Neural cell (in vitro differentiated cells): ENCODE results near the gene LILRB4. TPM values are rescaled to one million over a fixed set of nuclear protein-coding genes. Genes with fewer than 3 reads are reported as not detected.

ENCODE experiments used
- H2AFZ ChIP-seq: fragments of 200-600, 300-800 bp; sonication (generic), shearing (Covaris generic); 2 replicates; pipeline ENCODE4 v1.6.0; 2014; ENCODE audit warnings: low read depth, mild to moderate bottlenecking, antibody characterized with exemption, low read length, moderate library complexity
- H3F3A ChIP-seq: fragments of 200-600 bp; shearing (Covaris generic); 2 replicates; pipeline ENCODE4 v1.6.1; 2016; ENCODE audit warnings: mild to moderate bottlenecking, moderate library complexity, mixed read lengths, antibody characterized with exemption, low read length; ENCODE audit not compliant: insufficient read depth, poor library complexity, severe bottlenecking
- H3K27ac ChIP-seq: fragments of 200-600, 300-800 bp; sonication (generic), shearing (Covaris generic); 2 replicates; pipeline ENCODE4 v1.5.1; 2014; ENCODE audit warnings: mild to moderate bottlenecking, low read length, moderate library complexity
- H3K27me3 ChIP-seq: fragments of 300-800, 200-600 bp; sonication (generic), shearing (Covaris generic); 2 replicates; pipeline ENCODE4 v1.6.0; 2014; ENCODE audit warnings: mild to moderate bottlenecking, low read depth, low read length, moderate library complexity; ENCODE audit not compliant: insufficient read depth
- H3K36me3 ChIP-seq: fragments of 300-800, 200-600 bp; sonication (generic), shearing (Covaris generic); 2 replicates; pipeline ENCODE4 v1.5.1; 2014; ENCODE audit warnings: mild to moderate bottlenecking, antibody characterized with exemption, low read length, moderate library complexity; ENCODE audit not compliant: insufficient read depth
- H3K4me2 ChIP-seq: fragments of 300-800, 200-600 bp; sonication (generic), shearing (Covaris generic); 2 replicates; pipeline ENCODE4 v1.6.0; 2014; ENCODE audit warnings: mild to moderate bottlenecking, low read length
- H3K4me3 ChIP-seq: fragments of 300-800, 200-600 bp; sonication (generic), shearing (Covaris generic); 2 replicates; pipeline ENCODE4 v1.5.1; 2014; ENCODE audit warnings: mild to moderate bottlenecking, low read length, moderate library complexity
- H3K79me2 ChIP-seq: fragments of 200-600 bp; shearing (Covaris generic); replicated peaks from 2 replicates; pipeline ENCODE4 v1.6.0; 2014; ENCODE audit warnings: mild to moderate bottlenecking, low read length, moderate library complexity; ENCODE audit not compliant: insufficient read depth
- H3K9ac ChIP-seq: fragments of 300-800, 200-600 bp; sonication (generic), shearing (Covaris generic); 2 replicates; pipeline ENCODE4 v1.6.1; 2016; ENCODE audit warnings: mild to moderate bottlenecking, low read length, mixed read lengths
- H3K9me2 ChIP-seq: fragments of 200-600 bp; shearing (Covaris generic); 2 replicates; pipeline ENCODE4 v1.6.1; 2016; ENCODE audit warnings: mild to moderate bottlenecking, low read length, mixed read lengths; ENCODE audit not compliant: insufficient read depth
- H3K9me3 ChIP-seq: fragments of 200-600, 300-800 bp; sonication (generic), shearing (Covaris generic); 2 replicates; pipeline ENCODE4 v1.6.1; 2016; ENCODE audit warnings: mild to moderate bottlenecking, mixed run types, low read length, moderate library complexity, mixed read lengths
- H4K20me1 ChIP-seq: fragments of 200-600 bp; shearing (Covaris generic); 2 replicates; pipeline ENCODE4 v1.6.1; 2016; ENCODE audit warnings: mild to moderate bottlenecking, mixed run types; ENCODE audit not compliant: insufficient read depth
- CTCF ChIP-seq: fragments of 450-650 bp; IDR thresholded peaks from 2 replicates; pipeline ENCODE4 v1.5.1; 2014; ENCODE audit warnings: antibody characterized with exemption, mild to moderate bottlenecking, moderate library complexity; ENCODE audit not compliant: poor library complexity, severe bottlenecking
- EP300 ChIP-seq: fragments of 450-650 bp; conservative IDR thresholded peaks from 2 replicates; pipeline ENCODE4 v1.6.1; 2014; ENCODE audit warnings: antibody characterized with exemption, mild to moderate bottlenecking, moderate library complexity; ENCODE audit not compliant: poor library complexity, severe bottlenecking
- EZH2 ChIP-seq: fragments of 200-600, 300-800 bp; shearing (Covaris generic), sonication (generic); IDR thresholded peaks from 2 replicates; pipeline ENCODE4 v1.6.1; 2014; ENCODE audit warnings: antibody characterized with exemption, low read length, borderline replicate concordance, mild to moderate bottlenecking; ENCODE audit not compliant: insufficient read depth, poor library complexity, severe bottlenecking
- MXI1 ChIP-seq: fragments of 450-650 bp; conservative IDR thresholded peaks from 2 replicates; pipeline ENCODE4 v1.6.1; 2014; ENCODE audit warnings: antibody characterized with exemption, mild to moderate bottlenecking; ENCODE audit not compliant: poor library complexity, severe bottlenecking
- POLR2AphosphoS5 ChIP-seq: IDR thresholded peaks from 2 replicates; pipeline ENCODE4 v1.6.1; 2012
- RAD21 ChIP-seq: fragments of 450-650 bp; conservative IDR thresholded peaks from 2 replicates; pipeline ENCODE4 v1.6.1; 2014; ENCODE audit warnings: antibody characterized with exemption, mild to moderate bottlenecking, moderate library complexity
- SMC3 ChIP-seq: fragments of 450-650 bp; conservative IDR thresholded peaks from 2 replicates; pipeline ENCODE4 v1.6.1; 2014; ENCODE audit warnings: antibody characterized with exemption, mild to moderate bottlenecking, moderate library complexity; ENCODE audit not compliant: poor library complexity
- TAF1 ChIP-seq: IDR thresholded peaks from 2 replicates; pipeline ENCODE4 v1.6.1; 2012; ENCODE audit warnings: low read depth
- polyA plus RNA-seq: library from polyadenylated mRNA; depleted of rRNA; stranded (reverse); fragments of >200 nt; gene quantifications from 2 replicates; pipeline ENCODE4 v1.2.3, GENCODE V29; 2014
- TF ChIP-seq, protein P1 (sequence below): IDR thresholded peaks from 2 replicates; pipeline ENCODE4 v1.6.1; 2012; ENCODE audit warnings: borderline replicate concordance

LILRB4 gene
- polyA plus RNA-seq, 1 donor from 2014 or later: not detected

DNA sequence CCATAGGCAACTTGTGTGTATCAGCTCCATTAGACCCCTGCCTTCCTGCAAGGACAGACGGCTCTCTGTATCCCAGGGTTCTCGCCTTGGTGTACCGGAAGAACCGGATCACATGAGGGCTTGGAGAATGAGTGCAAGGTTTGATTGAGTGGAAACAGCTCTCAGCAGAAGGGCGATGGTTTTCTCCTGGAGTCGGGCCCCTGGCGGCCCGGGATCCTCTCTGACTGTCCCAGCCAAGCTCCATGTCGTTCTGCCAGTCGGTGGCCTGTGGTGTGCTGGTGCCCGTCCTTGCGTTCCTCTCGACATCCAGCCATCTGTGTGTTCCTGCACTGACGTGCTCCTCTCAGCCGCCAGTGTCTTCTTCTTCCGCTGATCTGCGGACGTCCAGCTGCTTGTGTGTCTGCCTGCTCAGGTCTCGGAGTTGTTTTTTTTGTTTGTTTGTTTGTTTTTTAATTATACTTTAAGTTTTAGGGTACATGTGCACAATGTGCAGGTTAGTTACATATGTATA is 16.4 kb upstream of the LILRB4 start:
- Histone ChIP-seq H3K9ac (no peak overlapping the region), H3K9me3 (no peaks in the 10 kb centered on the region), H3K4me2 (no peak overlapping the region), H3K9me2 (no peaks in the 10 kb centered on the region), H3K36me3 (no peaks in the 10 kb centered on the region), H3K27ac (no peak overlapping the region), H3K27me3 (no peaks in the 10 kb centered on the region), H2AFZ (no peak overlapping the region), H3K79me2 (no peaks in the 10 kb centered on the region), H4K20me1 (no peaks in the 10 kb centered on the region), H3K4me3 (no peak overlapping the region), H3F3A (no peaks in the 10 kb centered on the region)
- TF ChIP-seq EP300: no peak
- no peak for TF ChIP-seq TAF1
- no peak for TF ChIP-seq POLR2AphosphoS5
- no peak for TF ChIP-seq MXI1
- TF ChIP-seq, protein P1, sequence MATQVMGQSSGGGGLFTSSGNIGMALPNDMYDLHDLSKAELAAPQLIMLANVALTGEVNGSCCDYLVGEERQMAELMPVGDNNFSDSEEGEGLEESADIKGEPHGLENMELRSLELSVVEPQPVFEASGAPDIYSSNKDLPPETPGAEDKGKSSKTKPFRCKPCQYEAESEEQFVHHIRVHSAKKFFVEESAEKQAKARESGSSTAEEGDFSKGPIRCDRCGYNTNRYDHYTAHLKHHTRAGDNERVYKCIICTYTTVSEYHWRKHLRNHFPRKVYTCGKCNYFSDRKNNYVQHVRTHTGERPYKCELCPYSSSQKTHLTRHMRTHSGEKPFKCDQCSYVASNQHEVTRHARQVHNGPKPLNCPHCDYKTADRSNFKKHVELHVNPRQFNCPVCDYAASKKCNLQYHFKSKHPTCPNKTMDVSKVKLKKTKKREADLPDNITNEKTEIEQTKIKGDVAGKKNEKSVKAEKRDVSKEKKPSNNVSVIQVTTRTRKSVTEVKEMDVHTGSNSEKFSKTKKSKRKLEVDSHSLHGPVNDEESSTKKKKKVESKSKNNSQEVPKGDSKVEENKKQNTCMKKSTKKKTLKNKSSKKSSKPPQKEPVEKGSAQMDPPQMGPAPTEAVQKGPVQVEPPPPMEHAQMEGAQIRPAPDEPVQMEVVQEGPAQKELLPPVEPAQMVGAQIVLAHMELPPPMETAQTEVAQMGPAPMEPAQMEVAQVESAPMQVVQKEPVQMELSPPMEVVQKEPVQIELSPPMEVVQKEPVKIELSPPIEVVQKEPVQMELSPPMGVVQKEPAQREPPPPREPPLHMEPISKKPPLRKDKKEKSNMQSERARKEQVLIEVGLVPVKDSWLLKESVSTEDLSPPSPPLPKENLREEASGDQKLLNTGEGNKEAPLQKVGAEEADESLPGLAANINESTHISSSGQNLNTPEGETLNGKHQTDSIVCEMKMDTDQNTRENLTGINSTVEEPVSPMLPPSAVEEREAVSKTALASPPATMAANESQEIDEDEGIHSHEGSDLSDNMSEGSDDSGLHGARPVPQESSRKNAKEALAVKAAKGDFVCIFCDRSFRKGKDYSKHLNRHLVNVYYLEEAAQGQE: no peak
- no peak for TF ChIP-seq RAD21
- TF ChIP-seq SMC3: no peak
- TF ChIP-seq EZH2: no peak
- no peak for TF ChIP-seq CTCF

DNA sequence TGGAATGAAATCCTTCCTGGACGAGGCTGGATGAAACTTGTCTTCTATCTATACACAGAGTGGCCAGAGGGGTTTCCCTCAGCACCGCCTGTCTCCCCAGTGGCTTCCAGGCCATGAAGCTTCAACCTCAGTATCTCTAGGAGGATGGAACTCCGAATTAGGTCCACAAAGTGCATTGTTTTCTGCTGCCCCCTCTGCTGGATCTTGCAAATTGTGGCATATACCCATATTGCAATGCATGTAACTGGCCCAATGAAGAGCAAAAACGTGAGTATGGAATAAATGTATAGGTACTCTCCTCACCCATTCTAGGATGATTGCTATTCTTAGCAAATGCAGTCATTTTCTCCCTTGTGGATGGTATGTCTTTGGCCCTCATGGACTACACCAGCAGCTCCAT is 14.7 kb upstream of the LILRB4 start:
- no peak overlapping the region for H2AFZ ChIP-seq
- no peaks in the 10 kb centered on the region for H3K9me3 ChIP-seq
- H3K9ac ChIP-seq: no peak overlapping the region
- no peaks in the 10 kb centered on the region for H3K36me3 ChIP-seq
- no peak for TF ChIP-seq RAD21
- no peak for TF ChIP-seq POLR2AphosphoS5
- no peak for TF ChIP-seq SMC3
- TF ChIP-seq EP300: no peak
- no peak for TF ChIP-seq TAF1
- H3F3A ChIP-seq: no peaks in the 10 kb centered on the region
- H4K20me1 ChIP-seq: no peaks in the 10 kb centered on the region
- no peak overlapping the region for H3K27ac ChIP-seq
- no peaks in the 10 kb centered on the region for H3K79me2 ChIP-seq
- H3K9me2 ChIP-seq: no peaks in the 10 kb centered on the region
- no peak overlapping the region for H3K4me3 ChIP-seq
- H3K4me2 ChIP-seq: no peak overlapping the region
- H3K27me3 ChIP-seq: no peaks in the 10 kb centered on the region
